ENCODE data around the gene GEMIN7. TPM values are rescaled to one million over a fixed set of nuclear protein-coding genes. Genes with fewer than 3 reads are reported as not detected.

Gene GEMIN7
- total and polyA plus RNA-seq, 2 experiments from 2014 or later, result 49.6 to 90.5 TPM

- Histone ChIP-seq H3F3A (replicated peaks; ENCODE audit: low read depth) (0 out of 2 replicates have a peak, but pooled peaks cover 2% of the 10 kb centered on the region), H4K20me1 (replicated peaks; ENCODE audit: insufficient read depth) (peaks cover 30% of the 10 kb centered on the region), H3K4me3 (no peak overlapping the region), H2AFZ (no peak overlapping the region), H3K9me2 (ENCODE audit: insufficient read depth) (no peaks in the 10 kb centered on the region), H3K27ac (ENCODE audit: low read depth) (no peak overlapping the region), H3K4me1 (ENCODE audit: insufficient read depth) (0 out of 2 replicates have a peak, but pooled peaks cover 8% of the 10 kb centered on the region), H3K79me2 (replicated peaks; ENCODE audit: insufficient read depth) (peaks cover 69% of the 10 kb centered on the region), H3K27me3 (ENCODE audit: insufficient read depth) (no peaks in the 10 kb centered on the region), H3K4me2 (no peak overlapping the region), H3K36me3 (ENCODE audit: insufficient read depth) (no peaks in the 10 kb centered on the region)
- H3K36me3 Mint-ChIP-seq (ENCODE audit: low read depth), result no peaks in the 10 kb centered on the region; the same call in 2 of the 3 replicates
- DNase-seq (ENCODE audit: low spot score) (no peak), ATAC-seq (peak; percentile 58)
- TF ChIP-seq CTCF (conservative IDR thresholded peaks at IDR 0.05; ENCODE audit: low read depth in 2 of 2), result peak in 1 of 2 experiments; percentile 35; a peak in 3 of 4 replicates
- TF ChIP-seq EZH2phosphoT487 (IDR thresholded peaks at IDR 0.05; ENCODE audit: unreplicated experiment), result no peak
- TF ChIP-seq, protein P1, sequence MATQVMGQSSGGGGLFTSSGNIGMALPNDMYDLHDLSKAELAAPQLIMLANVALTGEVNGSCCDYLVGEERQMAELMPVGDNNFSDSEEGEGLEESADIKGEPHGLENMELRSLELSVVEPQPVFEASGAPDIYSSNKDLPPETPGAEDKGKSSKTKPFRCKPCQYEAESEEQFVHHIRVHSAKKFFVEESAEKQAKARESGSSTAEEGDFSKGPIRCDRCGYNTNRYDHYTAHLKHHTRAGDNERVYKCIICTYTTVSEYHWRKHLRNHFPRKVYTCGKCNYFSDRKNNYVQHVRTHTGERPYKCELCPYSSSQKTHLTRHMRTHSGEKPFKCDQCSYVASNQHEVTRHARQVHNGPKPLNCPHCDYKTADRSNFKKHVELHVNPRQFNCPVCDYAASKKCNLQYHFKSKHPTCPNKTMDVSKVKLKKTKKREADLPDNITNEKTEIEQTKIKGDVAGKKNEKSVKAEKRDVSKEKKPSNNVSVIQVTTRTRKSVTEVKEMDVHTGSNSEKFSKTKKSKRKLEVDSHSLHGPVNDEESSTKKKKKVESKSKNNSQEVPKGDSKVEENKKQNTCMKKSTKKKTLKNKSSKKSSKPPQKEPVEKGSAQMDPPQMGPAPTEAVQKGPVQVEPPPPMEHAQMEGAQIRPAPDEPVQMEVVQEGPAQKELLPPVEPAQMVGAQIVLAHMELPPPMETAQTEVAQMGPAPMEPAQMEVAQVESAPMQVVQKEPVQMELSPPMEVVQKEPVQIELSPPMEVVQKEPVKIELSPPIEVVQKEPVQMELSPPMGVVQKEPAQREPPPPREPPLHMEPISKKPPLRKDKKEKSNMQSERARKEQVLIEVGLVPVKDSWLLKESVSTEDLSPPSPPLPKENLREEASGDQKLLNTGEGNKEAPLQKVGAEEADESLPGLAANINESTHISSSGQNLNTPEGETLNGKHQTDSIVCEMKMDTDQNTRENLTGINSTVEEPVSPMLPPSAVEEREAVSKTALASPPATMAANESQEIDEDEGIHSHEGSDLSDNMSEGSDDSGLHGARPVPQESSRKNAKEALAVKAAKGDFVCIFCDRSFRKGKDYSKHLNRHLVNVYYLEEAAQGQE (IDR thresholded peaks at IDR 0.05; ENCODE audit: unreplicated experiment), result no peak
- H3K9me3 Mint-ChIP-seq, result no peaks in the 10 kb centered on the region
- no peak overlapping the region for H3K4me3 Mint-ChIP-seq
- H3K27ac Mint-ChIP-seq, result no peak overlapping the region
- peaks cover 24% of the 10 kb centered on the region for H3K4me1 Mint-ChIP-seq
- H3K27me3 Mint-ChIP-seq (ENCODE audit: insufficient read depth, low read depth, poor library complexity), result peaks cover 6% of the 10 kb centered on the region
Observed at GRCh38 chr19:45130888-45131615, 52.0 kb downstream of the GEMIN7 start.

GRCh38 chr19:45133661-45134060 is 54.6 kb downstream of the GEMIN7 start:
- peaks cover 12% of the 10 kb centered on the region for H4K20me1 ChIP-seq (replicated peaks; ENCODE audit: insufficient read depth)
- DNase-seq (ENCODE audit: low spot score), result no peak
- H2AFZ ChIP-seq, result no peak overlapping the region
- no peak overlapping the region for H3K27ac ChIP-seq (ENCODE audit: low read depth)
- Mint-ChIP-seq H3K27ac (peak overlapping the region; percentile 79; the same call in 1 of the 2 replicates), H3K27me3 (ENCODE audit: insufficient read depth, low read depth, poor library complexity) (peaks cover 13% of the 10 kb centered on the region), H3K9me3 (no peaks in the 10 kb centered on the region), H3K36me3 (ENCODE audit: low read depth) (no peaks in the 10 kb centered on the region; the same call in 2 of the 3 replicates), H3K4me1 (peaks cover 45% of the 10 kb centered on the region), H3K4me3 (no peak overlapping the region)
- no peak for ATAC-seq
- no peak overlapping the region for H3K4me3 ChIP-seq
- TF ChIP-seq ZNF462 (CRISPR knock-in tag; IDR thresholded peaks at IDR 0.05), result no peak
- no peak for TF ChIP-seq STAT1 (IDR thresholded peaks at IDR 0.05; ENCODE audit: unreplicated experiment)
- H3K4me1 ChIP-seq (ENCODE audit: insufficient read depth), result peaks cover 17% of the 10 kb centered on the region; the same call in 1 of the 2 replicates
- no peak overlapping the region for H3K4me2 ChIP-seq
- H3K9me2 ChIP-seq (ENCODE audit: insufficient read depth), result no peaks in the 10 kb centered on the region
- H3K79me2 ChIP-seq (replicated peaks; ENCODE audit: insufficient read depth), result peaks cover 64% of the 10 kb centered on the region
- no peaks in the 10 kb centered on the region for H3K36me3 ChIP-seq (ENCODE audit: insufficient read depth)
- no peaks in the 10 kb centered on the region for H3K27me3 ChIP-seq (ENCODE audit: insufficient read depth)
- no peaks in the 10 kb centered on the region for H3F3A ChIP-seq (replicated peaks; ENCODE audit: low read depth)

Data from GM23338 (cell line).